ENCODE results near the gene PLEKHB1.

The PLEKHB1 gene

GRCh38 chr11:73645972-73646631, at the start of gene PLEKHB1:
Gene PLEKHB1, plus strand, starts transcription at chr11:73646581. Its CDS starts 28 bp downstream, at chr11:73646609.
- POLR2A ChIA-PET: no interaction called here

GRCh38 chr11:73597336-73597955, 48.9 kb upstream of the PLEKHB1 start:
- POLR2A ChIA-PET: no interaction called here
- CTCF ChIA-PET: interaction anchor here (1.7 kb wide), 1 partner anchor 119 kb away, joined by 5 read pairs; no protein-coding TSS in a partner anchor
- no peak for TF ChIP-seq ARNT (IDR thresholded peaks at IDR 0.05)
- TF ChIP-seq SUZ12 (IDR thresholded peaks at IDR 0.05): no peak
- peak; percentile 10 for DNase-seq (ENCODE audit: extremely low spot score)

More at GRCh38 chr11:73645972-73646631, at the start of gene PLEKHB1:
- CTCF ChIA-PET: interaction anchor here (0.7 to 3.0 kb wide), 3 partner anchors 15 to 21 kb away, joined by 4 to 14 read pairs (median 9); no protein-coding TSS in a partner anchor
- TF ChIP-seq HDGF (IDR thresholded peaks at IDR 0.05; ENCODE audit: borderline replicate concordance): no peak
- DNase-seq (ENCODE audit: extremely low spot score): no peak

GRCh38 chr11:73597956-73598718, 48.2 kb upstream of the PLEKHB1 start, which contains the start of gene FAM168A:
Gene FAM168A, minus strand, starts transcription at chr11:73598112. Its CDS starts 129,638 bp downstream, at chr11:73468474.
- TF ChIP-seq FOXA1 (IDR thresholded peaks at IDR 0.05) (no peak), HDGF (IDR thresholded peaks at IDR 0.05; ENCODE audit: borderline replicate concordance) (peak; percentile 88; the same call in 1 of the 2 replicates), FOXM1 (IDR thresholded peaks at IDR 0.05; ENCODE audit: borderline replicate concordance) (no peak), ELF4 (IDR thresholded peaks at IDR 0.05) (peak; percentile 70; the same call in 1 of the 2 replicates), CTBP1 (IDR thresholded peaks at IDR 0.05; ENCODE audit: borderline replicate concordance) (0 out of 2 replicates have a peak, but pooled peaks have one; percentile 89), SUZ12 (IDR thresholded peaks at IDR 0.05) (peak; percentile 77), BHLHE40 (IDR thresholded peaks at IDR 0.05; ENCODE audit: borderline replicate concordance) (no peak)
- POLR2A ChIA-PET: interaction anchor here (0.6 to 1.5 kb wide), 14 partner anchors 11 to 895 kb away, joined by 3 to 12 read pairs (median 4); partner anchors contain the start of genes LIPT2 and UCP2
- CTCF ChIA-PET: no interaction called here
- peak; percentile 92 for DNase-seq (ENCODE audit: extremely low spot score)

GRCh38 chr11:73598719-73599379, 47.5 kb upstream of the PLEKHB1 start:
- ChIA-PET CTCF (no interaction called here), POLR2A (interaction anchor here (0.6 to 1.5 kb wide), 14 partner anchors 10 to 894 kb away, joined by 3 to 12 read pairs (median 4); partner anchors contain the start of gene LIPT2)
- DNase-seq (ENCODE audit: extremely low spot score): no peak
- TF ChIP-seq SP1 (IDR thresholded peaks at IDR 0.05): no peak
- no peak; the same call in none of the 2 replicates for TF ChIP-seq CTBP1 (IDR thresholded peaks at IDR 0.05; ENCODE audit: borderline replicate concordance)
- peak; percentile 62 for TF ChIP-seq L3MBTL2 (conservative IDR thresholded peaks at IDR 0.05)
- no peak for TF ChIP-seq FOXM1 (IDR thresholded peaks at IDR 0.05; ENCODE audit: borderline replicate concordance)
- no peak for TF ChIP-seq ZNF384 (IDR thresholded peaks at IDR 0.05)
- TF ChIP-seq FOXA1 (IDR thresholded peaks at IDR 0.05): no peak
- no peak for TF ChIP-seq ARNT (IDR thresholded peaks at IDR 0.05)
- TF ChIP-seq ELF4 (IDR thresholded peaks at IDR 0.05): no peak

- ChIA-PET CTCF (interaction anchor here (0.7 to 1.9 kb wide), 2 partner anchors 10 to 13 kb away, joined by 3 to 7 read pairs; no protein-coding TSS in a partner anchor), POLR2A (no interaction called here)
- no peak for DNase-seq (ENCODE audit: extremely low spot score)
These were observed 33.7 kb upstream of the PLEKHB1 start for GRCh38 chr11:73612601-73613140.

GRCh38 chr11:73614591-73614990, 31.8 kb upstream of the PLEKHB1 start:
- POLR2A ChIA-PET: no interaction called here
- no peak for TF ChIP-seq NFRKB (IDR thresholded peaks at IDR 0.05)
- no peak for TF ChIP-seq BHLHE40 (IDR thresholded peaks at IDR 0.05; ENCODE audit: borderline replicate concordance)
- TF ChIP-seq TARDBP (IDR thresholded peaks at IDR 0.05): no peak
- no peak for TF ChIP-seq L3MBTL2 (conservative IDR thresholded peaks at IDR 0.05)
- TF ChIP-seq SUZ12 (IDR thresholded peaks at IDR 0.05): no peak
- no peak for TF ChIP-seq FOXA1 (IDR thresholded peaks at IDR 0.05)
- TF ChIP-seq FOXM1 (IDR thresholded peaks at IDR 0.05; ENCODE audit: borderline replicate concordance): no peak
- TF ChIP-seq ZNF384 (IDR thresholded peaks at IDR 0.05): no peak
- TF ChIP-seq PKNOX1 (IDR thresholded peaks at IDR 0.05): no peak
- TF ChIP-seq LEF1 (IDR thresholded peaks at IDR 0.05; ENCODE audit: borderline replicate concordance): no peak
- no peak for TF ChIP-seq FOXK2 (IDR thresholded peaks at IDR 0.05)
- no peak for TF ChIP-seq HDGF (IDR thresholded peaks at IDR 0.05; ENCODE audit: borderline replicate concordance)
- no peak for TF ChIP-seq ELF4 (IDR thresholded peaks at IDR 0.05)
- TF ChIP-seq SP1 (IDR thresholded peaks at IDR 0.05): no peak
- CTCF ChIA-PET: no interaction called here
- no peak for DNase-seq (ENCODE audit: extremely low spot score)

More at GRCh38 chr11:73612601-73613140, 33.7 kb upstream of the PLEKHB1 start:
- TF ChIP-seq SP1 (IDR thresholded peaks at IDR 0.05) (no peak), ARNT (IDR thresholded peaks at IDR 0.05) (no peak), NFRKB (IDR thresholded peaks at IDR 0.05) (no peak), SUZ12 (IDR thresholded peaks at IDR 0.05) (no peak), L3MBTL2 (conservative IDR thresholded peaks at IDR 0.05) (no peak), FOXA1 (IDR thresholded peaks at IDR 0.05) (no peak), FOXM1 (IDR thresholded peaks at IDR 0.05; ENCODE audit: borderline replicate concordance) (no peak), BHLHE40 (IDR thresholded peaks at IDR 0.05; ENCODE audit: borderline replicate concordance) (no peak), FOXK2 (IDR thresholded peaks at IDR 0.05) (no peak), LEF1 (IDR thresholded peaks at IDR 0.05; ENCODE audit: borderline replicate concordance) (no peak), ELF4 (IDR thresholded peaks at IDR 0.05) (no peak), HDGF (IDR thresholded peaks at IDR 0.05; ENCODE audit: borderline replicate concordance) (no peak), PKNOX1 (IDR thresholded peaks at IDR 0.05) (no peak), ZNF384 (IDR thresholded peaks at IDR 0.05) (no peak), TARDBP (IDR thresholded peaks at IDR 0.05) (no peak), CTBP1 (IDR thresholded peaks at IDR 0.05; ENCODE audit: borderline replicate concordance) (no peak)

Data from HEK293T (cell line).